K562 (cell line): ENCODE measurements around the gene SRGAP3. TPM values are rescaled to one million over a fixed set of nuclear protein-coding genes. Genes with fewer than 3 reads are reported as not detected.

Source experiments
- ATAC-seq: fragments of 200-7000 bp; cut with Tn5 transposase; 3 replicates; pipeline ENCODE4 v1.9.1; 2020; ENCODE audit warnings: moderate library complexity
- BruUV-seq: library from RNA; stranded (reverse); fragments of 400-500 nt; replicated peaks from 2 replicates; lab custom pipeline; 2021; lab: Mats Ljungman, UMichigan
- CTCF ChIA-PET: fragments of 300-600 bp; formaldehyde crosslinking; extraction: SDS; loops from one replicate; lab custom pipeline; 2021; ENCODE audit warnings: low intra/inter-chr PET ratio; lab: Yijun Ruan, JAX
- POLR2A ChIA-PET: fragments of 300-600, 350-650 bp; sonication (Branson Sonifier 250); formaldehyde crosslinking; extraction: SDS; loops from one replicate; lab custom pipeline; 2021; ENCODE audit warnings: antibody characterized with exemption, inconsistent platforms; lab: Yijun Ruan, JAX
- DNase-seq, 4 experiments: peaks; one replicate each; pipeline versions ENCODE4 v3.0.0 to v3.0.0-alpha.2; 2011 to 2018; ENCODE audit warnings: low spot score in 3 of 4, mixed read lengths in 3 of 4; ENCODE audit errors: extremely low read depth in 1 of 4
- FAIRE-seq: peaks from 2 replicates; lab custom pipeline; 2011; peaks lifted over from hg19 to GRCh38; lab: Jason Lieb, UNC
- H2AFZ ChIP-seq: 2 replicates; pipeline ENCODE4 v1.6.0; 2011; ENCODE audit warnings: low read depth, low read length, control low read depth, inconsistent platforms
- H3K27ac ChIP-seq: fragments of 200-600 bp; 3 replicates; pipeline ENCODE4 v1.8.0; 2011; ENCODE audit warnings: low read depth, mild to moderate bottlenecking, control low read depth, inconsistent platforms, low read length, moderate library complexity, mixed read lengths; ENCODE audit errors: extremely low read depth
- H3K27me3 ChIP-seq, 2 experiments: fragments of 300-600 bp in 1 of 2; 2 replicates in 1 of 2; 3 replicates in 1 of 2; pipeline versions ENCODE4 v1.6.0 to v1.8.0; 2011; ENCODE audit warnings: inconsistent platforms in 2 of 2, low read length in 2 of 2, mild to moderate bottlenecking in 1 of 2, mixed read lengths in 1 of 2, moderate library complexity in 1 of 2; ENCODE audit not compliant: control insufficient read depth in 2 of 2, insufficient read depth in 2 of 2
- H3K36me3 ChIP-seq: fragments of 300-600 bp; 3 replicates; pipeline ENCODE4 v1.8.0; 2011; ENCODE audit warnings: mild to moderate bottlenecking, low read length, inconsistent platforms; ENCODE audit not compliant: control insufficient read depth, insufficient read depth
- H3K4me1 ChIP-seq, 2 experiments: fragments of 200-600 bp in 1 of 2; replicated peaks in 1 of 2; 2 replicates in 1 of 2; 3 replicates in 1 of 2; pipeline versions ENCODE4 v1.5.1 to v1.8.0; 2011; ENCODE audit warnings: inconsistent platforms in 2 of 2, low read length in 2 of 2, mild to moderate bottlenecking in 1 of 2, mixed read lengths in 1 of 2, moderate library complexity in 1 of 2; ENCODE audit not compliant: control insufficient read depth in 2 of 2, insufficient read depth in 2 of 2
- H3K4me2 ChIP-seq: 2 replicates; pipeline ENCODE4 v1.6.1; 2011; ENCODE audit warnings: low read length, control low read depth, inconsistent platforms, mixed read lengths; ENCODE audit not compliant: insufficient read depth
- H3K4me3 ChIP-seq: fragments of 200-600 bp; sonication (generic), shearing (Covaris generic); 2 replicates; pipeline ENCODE4 v1.5.1; 2016; ENCODE audit warnings: control low read depth, inconsistent platforms
- H3K79me2 ChIP-seq: fragments of 200-600 bp; 3 replicates; pipeline ENCODE4 v1.8.0; 2011; ENCODE audit warnings: low read length, inconsistent platforms; ENCODE audit not compliant: control insufficient read depth, insufficient read depth
- H3K9ac ChIP-seq, 2 experiments: 2 replicates each; pipeline versions ENCODE4 v1.6.0 to v1.6.1; 2011; ENCODE audit warnings: low read depth in 2 of 2, low read length in 2 of 2, control low read depth in 1 of 2, inconsistent platforms in 1 of 2, mild to moderate bottlenecking in 1 of 2, mixed read lengths in 1 of 2; ENCODE audit not compliant: insufficient read depth in 1 of 2
- H3K9me1 ChIP-seq: one replicate; pipeline ENCODE4 v1.6.0; 2011; ENCODE audit warnings: inconsistent platforms, mild to moderate bottlenecking, low read length, moderate library complexity; ENCODE audit not compliant: control insufficient read depth, insufficient read depth
- H3K9me3 ChIP-seq: replicated peaks from 2 replicates; pipeline ENCODE4 v1.5.1; 2011; ENCODE audit warnings: low read depth, low read length, inconsistent platforms; ENCODE audit not compliant: control insufficient read depth, insufficient read depth
- H4K20me1 ChIP-seq: replicated peaks from 2 replicates; pipeline ENCODE4 v1.6.1; 2011; ENCODE audit warnings: low read length, inconsistent platforms, mixed read lengths; ENCODE audit not compliant: control insufficient read depth, insufficient read depth
- ADNP ChIP-seq: fragments of 200-800 bp; sonication (Bioruptor generic); IDR thresholded peaks from 2 replicates; pipeline ENCODE4 v1.6.1; 2016; ENCODE audit warnings: missing genetic modification characterization, missing compliant biosample characterization
- ARHGAP35 ChIP-seq: fragments of 450-650 bp; IDR thresholded peaks from 2 replicates; pipeline ENCODE4 v1.6.1; 2018; ENCODE audit not compliant: partially characterized antibody
- FOXK1 ChIP-seq: sonication (generic); formaldehyde crosslinking; IDR thresholded peaks from 2 replicates; pipeline ENCODE4 v1.8.0; 2022; ENCODE audit warnings: missing genetic modification reagents, mild to moderate bottlenecking, borderline replicate concordance
- HDGF ChIP-seq: fragments of 450-650 bp; IDR thresholded peaks from 2 replicates; pipeline ENCODE4 v1.6.1; 2016
- HOMEZ ChIP-seq: fragments of 250-450 bp; sonication (Bioruptor Pico); IDR thresholded peaks from 2 replicates; pipeline ENCODE4 v1.4.0; 2020; ENCODE audit warnings: mild to moderate bottlenecking, moderate library complexity
- IRF9 ChIP-seq: fragments of 450-650 bp; IDR thresholded peaks from 2 replicates; pipeline ENCODE4 v1.6.1; 2016; ENCODE audit warnings: missing biosample characterization, missing genetic modification characterization
- USF1 ChIP-seq: sonication (generic); formaldehyde crosslinking; IDR thresholded peaks from 2 replicates; pipeline ENCODE4 v1.9.0; 2022; ENCODE audit warnings: mild to moderate bottlenecking, missing genetic modification reagents
- ZSCAN32 ChIP-seq: fragments of 450-650 bp; formaldehyde crosslinking; IDR thresholded peaks from 2 replicates; pipeline ENCODE4 v1.4.0; 2020; ENCODE audit warnings: mild to moderate bottlenecking, moderate library complexity
- WGBS: fragments of 100-300 bp; shearing (Covaris generic); methylation state at CpG from one replicate; pipeline ENCODE4 v1.1.6; 2016; ENCODE audit warnings: low coverage, mixed read lengths; ENCODE audit not compliant: insufficient coverage; ENCODE audit errors: missing lambda C conversion rate; 5-methylcytosine and 5-hydroxymethylcytosine counted together
- in situ Hi-C: fragments of 300-500 bp; cut with MboI; formaldehyde crosslinking; loops from 4 replicates; pipeline ENCODE4 v1.15.0; 2018; ENCODE audit warnings: inconsistent platforms, mixed read lengths
- intact Hi-C: fragments of 100-400 bp; cut with micrococcal nuclease; formaldehyde crosslinking; loops from 2 replicates; pipeline ENCODE4 v1.14.2; 2022
- polyA plus RNA-seq, 8 experiments: library from polyadenylated mRNA; depleted of rRNA in 4 of 8; stranded (reverse) in 5 of 8; unstranded in 3 of 8; fragments of >200 nt; fragmentation: Nextera tagmentation in 2 of 8; fragmentation: Illumina TruSeq in 1 of 8; extraction: Ambion mirVana in 2 of 8; extraction: Trizol in 1 of 8; gene quantifications; 2 replicates each; pipeline versions ENCODE4 v1.2.1 to v1.2.3, GENCODE V29; 2011 to 2014; ENCODE audit warnings: inconsistent platforms in 1 of 8, missing spikeins in 1 of 8
- total RNA-seq, 7 experiments: library from RNA; depleted of rRNA in 6 of 7; stranded (reverse); fragments of >200 nt in 6 of 7; fragmentation: Illumina TruSeq in 2 of 7; extraction: Trizol in 2 of 7; gene quantifications; 2 replicates each; pipeline versions ENCODE4 v1.2.1 to v1.2.3, GENCODE V29; 2011 to 2021; ENCODE audit warnings: low replicate concordance in 1 of 7

SRGAP3 gene
- total and polyA plus RNA-seq, 9 of the 15 experiments (the other 6 are each of a cell fraction or from before 2014, with no cell fraction given): 0.11 to 0.85 (median 0.35) TPM; not detected in 2

GRCh38 chr3:9206287-9206686 lies 43.2 kb downstream of the SRGAP3 start:
- no peak overlapping the region for H3K9ac ChIP-seq
- intact Hi-C loops: no loop called here
- H3K9me3 ChIP-seq: no peaks in the 10 kb centered on the region
- H3K36me3 ChIP-seq: no peaks in the 10 kb centered on the region
- peaks cover 19 to 41% of the 10 kb centered on the region in 2 experiments for H3K27me3 ChIP-seq
- POLR2A ChIA-PET: no interaction called here
- H3K4me3 ChIP-seq: no peak overlapping the region
- peaks cover 4 to 6% of the 10 kb centered on the region in 2 experiments for H3K4me1 ChIP-seq
- H3K9me1 ChIP-seq: no peaks in the 10 kb centered on the region
- FAIRE-seq (no peak), DNase-seq (no peak), ATAC-seq (no peak)
- H2AFZ ChIP-seq: no peak overlapping the region
- in situ Hi-C loops: no loop called here
- no peaks in the 10 kb centered on the region for H3K79me2 ChIP-seq
- CTCF ChIA-PET: no interaction called here
- no peak for TF ChIP-seq IRF9 (tag)
- no peak for TF ChIP-seq USF1
- TF ChIP-seq ARHGAP35: no peak
- no peak for TF ChIP-seq FOXK1
- TF ChIP-seq ZSCAN32 (CRISPR knock-in tag): no peak
- TF ChIP-seq ADNP: no peak
- TF ChIP-seq HOMEZ (CRISPR knock-in tag): no peak
- no peak for TF ChIP-seq HDGF
- 4% methylated on average over 4 of the region's 4 CpGs for WGBS
- no peak overlapping the region for H3K27ac ChIP-seq
- BruUV-seq: no TSS peak
- H3K4me2 ChIP-seq: no peak overlapping the region
- H4K20me1 ChIP-seq: no peaks in the 10 kb centered on the region
